CD4-positive, alpha-beta memory T cell (primary cell): Measurements from ENCODE around the gene ICAM4. TPM values are rescaled to one million over a fixed set of nuclear protein-coding genes. Genes with fewer than 3 reads are reported as not detected.

Source experiments
- CTCF ChIA-PET: fragments of 350-600 bp; sonication (Branson Sonifier 250); formaldehyde crosslinking; loops from one replicate; lab custom pipeline; 2021; ENCODE audit warnings: inconsistent platforms; ENCODE audit not compliant: partially characterized antibody; lab: Charles Lee
- POLR2A ChIA-PET: fragments of 350-600 bp; sonication (Branson Sonifier 250); formaldehyde crosslinking; loops from one replicate; lab custom pipeline; 2021; ENCODE audit not compliant: partially characterized antibody; lab: Charles Lee
- DNase-seq, 5 donors: peaks; one replicate each; pipeline versions ENCODE4 v3.0.0 to v3.0.0-alpha.2; 2020 to 2022; ENCODE audit warnings: mixed read lengths in 1 of 5
- H3K27ac ChIP-seq: one replicate; pipeline ENCODE4 v1.7.0; 2013; ENCODE audit warnings: low read depth, low read length
- H3K27me3 ChIP-seq: 2 replicates; pipeline ENCODE4 v1.7.0; 2013; ENCODE audit warnings: mild to moderate bottlenecking, low read length, moderate library complexity; ENCODE audit not compliant: insufficient read depth
- H3K36me3 ChIP-seq: 2 replicates; pipeline ENCODE4 v1.7.0; 2013; ENCODE audit warnings: mild to moderate bottlenecking, low read length, moderate library complexity; ENCODE audit not compliant: insufficient read depth
- H3K4me1 ChIP-seq: 2 replicates; pipeline ENCODE4 v1.7.0; 2013; ENCODE audit warnings: mild to moderate bottlenecking, low read length, moderate library complexity; ENCODE audit not compliant: insufficient read depth
- H3K4me3 ChIP-seq, 2 donors: one replicate each; pipeline ENCODE4 v1.7.0; 2013; ENCODE audit warnings: low read length in 2 of 2, mild to moderate bottlenecking in 1 of 2
- H3K9me3 ChIP-seq, 2 donors: one replicate each; pipeline ENCODE4 v1.7.0; 2013; ENCODE audit warnings: low read length in 2 of 2, control low read depth in 1 of 2; ENCODE audit not compliant: control insufficient read depth in 1 of 2
- H3K27ac Mint-ChIP-seq, 7 donors: one replicate each; pipeline ENCODE4 v1.8.0; 2020 to 2021; ENCODE audit warnings: mixed read lengths in 7 of 7, mild to moderate bottlenecking in 6 of 7, inconsistent platforms in 3 of 7, moderate library complexity in 3 of 7
- H3K27me3 Mint-ChIP-seq, 2 donors: one replicate each; pipeline ENCODE4 v1.8.0; 2020 to 2021; ENCODE audit warnings: mixed read lengths in 2 of 2
- H3K36me3 Mint-ChIP-seq, 2 donors: one replicate each; pipeline ENCODE4 v1.8.0; 2020 to 2021; ENCODE audit warnings: mixed read lengths in 2 of 2, inconsistent platforms in 1 of 2, mild to moderate bottlenecking in 1 of 2
- H3K4me1 Mint-ChIP-seq, 4 donors: one replicate each; pipeline ENCODE4 v1.8.0; 2020 to 2021; ENCODE audit warnings: mixed read lengths in 4 of 4, mild to moderate bottlenecking in 1 of 4
- H3K4me3 Mint-ChIP-seq, 8 donors: one replicate each; pipeline ENCODE4 v1.8.0; 2020 to 2021; ENCODE audit warnings: mixed read lengths in 8 of 8, mild to moderate bottlenecking in 7 of 8, moderate library complexity in 6 of 8, inconsistent platforms in 3 of 8
- H3K9me3 Mint-ChIP-seq, 8 donors: one replicate each; pipeline ENCODE4 v1.8.0; 2020 to 2021; ENCODE audit warnings: mixed read lengths in 8 of 8, mild to moderate bottlenecking in 5 of 8, inconsistent platforms in 3 of 8, moderate library complexity in 1 of 8
- intact Hi-C: fragments of 100-400 bp; cut with micrococcal nuclease; formaldehyde crosslinking; loops from one replicate; pipeline ENCODE4 v1.15.1; 2023
- polyA plus RNA-seq, 2 donors: library from polyadenylated mRNA; unstranded; fragments of 300-500 nt; fragmentation: Illumina TruSeq; gene quantifications; one replicate each; pipeline ENCODE4 v1.2.3, GENCODE V29; 2021
- total RNA-seq, 2 experiments: library from RNA; stranded (reverse); gene quantifications; one replicate each; pipeline ENCODE4 v1.2.3, GENCODE V29; 2021

Gene ICAM4
- total and polyA plus RNA-seq, 4 experiments from 2014 or later, result 0.70 to 1.5 (median 1.3) TPM; not detected in 1

DNA sequence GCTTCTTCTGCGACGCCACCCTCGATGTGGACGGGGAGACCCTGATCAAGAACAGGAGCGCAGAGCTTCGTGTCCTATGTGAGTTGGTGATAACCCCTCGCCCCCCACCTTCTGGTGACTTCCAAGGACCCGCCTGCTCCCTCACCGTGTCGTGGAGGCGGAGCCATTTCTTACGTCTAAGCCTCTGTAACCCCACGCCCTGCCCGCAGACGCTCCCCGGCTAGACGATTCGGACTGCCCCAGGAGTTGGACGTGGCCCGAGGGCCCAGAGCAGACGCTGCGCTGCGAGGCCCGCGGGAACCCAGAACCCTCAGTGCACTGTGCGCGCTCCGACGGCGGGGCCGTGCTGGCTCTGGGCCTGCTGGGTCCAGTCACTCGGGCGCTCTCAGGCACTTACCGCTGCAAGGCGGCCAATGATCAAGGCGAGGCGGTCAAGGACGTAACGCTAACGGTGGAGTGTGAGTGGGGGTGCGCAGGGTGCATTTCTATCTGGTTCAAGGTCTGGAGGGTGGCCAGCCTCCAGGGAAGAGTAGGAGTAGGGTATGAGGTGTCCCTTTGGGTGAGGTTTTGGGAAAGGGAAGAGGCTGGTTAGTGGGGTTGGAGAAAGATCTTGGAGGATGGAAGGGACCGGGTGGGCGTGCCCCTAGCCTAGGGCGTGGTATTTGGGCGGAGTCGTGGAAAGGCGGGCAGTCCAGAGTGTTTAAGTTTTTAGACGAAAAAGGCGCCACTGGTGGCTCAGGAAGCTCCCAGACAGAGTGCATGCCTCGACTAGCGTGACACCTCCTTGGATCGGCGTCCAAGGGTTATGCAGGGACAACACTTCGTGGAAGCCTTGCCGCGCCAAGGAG is 6.3 kb downstream of the ICAM4 start:
- Mint-ChIP-seq H3K4me1 (peaks cover 34 to 66% (median 51%) of the 10 kb centered on the region in 4 donors), H3K36me3 (no peaks in the 10 kb centered on the region), H3K27ac (peak overlapping the region in 6 of 7 donors; percentile 10 to 94 (median 69)), H3K9me3 (peaks cover 0 to 11% (median 0%) of the 10 kb centered on the region in 8 donors), H3K4me3 (peak overlapping the region; percentile 39 to 89 (median 71)), H3K27me3 (peaks cover 41 to 46% of the 10 kb centered on the region in 2 donors)
- intact Hi-C loops, result no loop called here
- Histone ChIP-seq H3K4me3 (peak overlapping the region in 1 of 2 donors; percentile 58), H3K36me3 (no peaks in the 10 kb centered on the region), H3K27me3 (peaks cover 60% of the 10 kb centered on the region), H3K4me1 (peaks cover 75% of the 10 kb centered on the region), H3K27ac (no peak overlapping the region), H3K9me3 (no peaks in the 10 kb centered on the region)
- CTCF ChIA-PET, result interaction anchor here (1.5 kb wide), 1 partner anchor 98 kb away, joined by 6 read pairs; no protein-coding TSS in a partner anchor
- POLR2A ChIA-PET, result interaction anchor here (1.0 to 9.3 kb wide), 3 partner anchors 19 to 88 kb away, joined by 3 to 111 read pairs (median 27); partner anchors contain the start of genes ICAM1 and TYK2
- peak in 1 of 5 donors; percentile 27 for DNase-seq

DNA sequence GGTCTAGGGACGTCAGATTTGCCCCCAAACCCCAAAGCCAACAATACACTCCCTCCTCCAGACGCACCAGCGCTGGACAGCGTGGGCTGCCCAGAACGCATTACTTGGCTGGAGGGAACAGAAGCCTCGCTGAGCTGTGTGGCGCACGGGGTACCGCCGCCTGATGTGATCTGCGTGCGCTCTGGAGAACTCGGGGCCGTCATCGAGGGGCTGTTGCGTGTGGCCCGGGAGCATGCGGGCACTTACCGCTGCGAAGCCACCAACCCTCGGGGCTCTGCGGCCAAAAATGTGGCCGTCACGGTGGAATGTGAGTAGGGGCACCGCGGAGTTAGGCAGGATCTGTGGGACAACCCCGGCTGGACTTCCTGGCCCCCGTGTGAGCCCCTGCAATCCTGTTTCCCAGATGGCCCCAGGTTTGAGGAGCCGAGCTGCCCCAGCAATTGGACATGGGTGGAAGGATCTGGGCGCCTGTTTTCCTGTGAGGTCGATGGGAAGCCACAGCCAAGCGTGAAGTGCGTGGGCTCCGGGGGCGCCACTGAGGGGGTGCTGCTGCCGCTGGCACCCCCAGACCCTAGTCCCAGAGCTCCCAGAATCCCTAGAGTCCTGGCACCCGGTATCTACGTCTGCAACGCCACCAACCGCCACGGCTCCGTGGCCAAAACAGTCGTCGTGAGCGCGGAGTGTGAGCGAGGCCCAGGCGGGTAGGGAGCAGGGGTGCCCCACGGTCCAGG is 7.0 kb downstream of the ICAM4 start:
- Histone ChIP-seq H3K4me3 (no peak overlapping the region), H3K27ac (no peak overlapping the region), H3K4me1 (peaks cover 68% of the 10 kb centered on the region), H3K9me3 (no peaks in the 10 kb centered on the region), H3K36me3 (no peaks in the 10 kb centered on the region), H3K27me3 (peaks cover 55% of the 10 kb centered on the region)
- Mint-ChIP-seq H3K4me1 (peaks cover 29 to 61% (median 46%) of the 10 kb centered on the region in 4 donors), H3K9me3 (peaks cover 0 to 11% (median 0%) of the 10 kb centered on the region in 8 donors), H3K27ac (peak overlapping the region in 3 of 7 donors; percentile 68 to 94 (median 89)), H3K27me3 (peaks cover 36 to 42% of the 10 kb centered on the region in 2 donors), H3K36me3 (no peaks in the 10 kb centered on the region), H3K4me3 (peak overlapping the region in 5 of 8 donors; percentile 26 to 89 (median 52))
- intact Hi-C loops, result no loop called here
- CTCF ChIA-PET, result no interaction called here
- POLR2A ChIA-PET, result interaction anchor here (1.0 to 9.3 kb wide), 2 partner anchors 20 to 23 kb away, joined by 3 to 111 read pairs; partner anchors contain the start of gene ICAM1
- no peak for DNase-seq

DNA sequence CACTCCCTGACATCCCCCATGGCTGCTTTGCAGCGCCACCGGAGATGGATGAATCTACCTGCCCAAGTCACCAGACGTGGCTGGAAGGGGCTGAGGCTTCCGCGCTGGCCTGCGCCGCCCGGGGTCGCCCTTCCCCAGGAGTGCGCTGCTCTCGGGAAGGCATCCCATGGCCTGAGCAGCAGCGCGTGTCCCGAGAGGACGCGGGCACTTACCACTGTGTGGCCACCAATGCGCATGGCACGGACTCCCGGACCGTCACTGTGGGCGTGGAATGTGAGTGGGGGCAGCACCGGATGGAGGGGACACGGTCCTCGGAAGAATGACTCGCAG is 7.6 kb downstream of the ICAM4 start:
- no peaks in the 10 kb centered on the region for H3K9me3 ChIP-seq
- no peak overlapping the region for H3K4me3 ChIP-seq
- H3K36me3 ChIP-seq, result no peaks in the 10 kb centered on the region
- H3K27me3 ChIP-seq, result peaks cover 51% of the 10 kb centered on the region
- POLR2A ChIA-PET, result interaction anchor here (9.3 kb wide), 1 partner anchor 24 kb away, joined by 111 read pairs; the partner anchor contains the start of gene ICAM1
- Mint-ChIP-seq H3K4me1 (peaks cover 28 to 56% (median 43%) of the 10 kb centered on the region in 4 donors), H3K36me3 (no peaks in the 10 kb centered on the region), H3K4me3 (peak overlapping the region in 6 of 8 donors; percentile 10 to 84 (median 44)), H3K9me3 (peaks cover 0 to 11% (median 0%) of the 10 kb centered on the region in 8 donors), H3K27me3 (peaks cover 32 to 37% of the 10 kb centered on the region in 2 donors), H3K27ac (peak overlapping the region in 1 of 7 donors; percentile 68)
- CTCF ChIA-PET, result no interaction called here
- H3K4me1 ChIP-seq, result peaks cover 63% of the 10 kb centered on the region
- no peak for DNase-seq
- H3K27ac ChIP-seq, result no peak overlapping the region
- intact Hi-C loops, result no loop called here

DNA sequence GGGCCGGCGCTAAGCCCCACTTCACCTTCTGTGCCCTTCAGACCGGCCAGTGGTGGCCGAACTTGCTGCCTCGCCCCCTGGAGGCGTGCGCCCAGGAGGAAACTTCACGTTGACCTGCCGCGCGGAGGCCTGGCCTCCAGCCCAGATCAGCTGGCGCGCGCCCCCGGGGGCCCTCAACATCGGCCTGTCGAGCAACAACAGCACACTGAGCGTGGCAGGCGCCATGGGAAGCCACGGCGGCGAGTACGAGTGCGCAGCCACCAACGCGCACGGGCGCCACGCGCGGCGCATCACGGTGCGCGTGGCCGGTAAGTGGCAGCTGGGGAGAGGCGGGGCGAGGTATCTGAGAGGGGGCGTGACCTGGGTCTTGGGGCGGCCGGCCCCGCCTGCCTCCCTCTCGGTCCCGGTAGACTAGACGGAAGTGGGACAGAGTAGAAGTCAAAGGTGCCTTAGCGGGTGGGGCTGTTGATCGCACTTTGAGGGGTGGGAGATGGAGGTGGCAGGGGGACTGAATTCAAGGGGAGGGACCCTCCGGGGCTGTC is 8.6 kb downstream of the ICAM4 start:
- no peak overlapping the region for H3K27ac ChIP-seq
- peak; percentile 71 to 73 (median 73) for DNase-seq
- H3K27me3 Mint-ChIP-seq, result peaks cover 31 to 32% of the 10 kb centered on the region in 2 donors
- peaks cover 44% of the 10 kb centered on the region for H3K27me3 ChIP-seq
- peak overlapping the region in 1 of 2 donors; percentile 55 for H3K4me3 ChIP-seq
- H3K36me3 Mint-ChIP-seq, result no peaks in the 10 kb centered on the region
- peaks cover 52% of the 10 kb centered on the region for H3K4me1 ChIP-seq
- peaks cover 24 to 49% (median 37%) of the 10 kb centered on the region in 4 donors for H3K4me1 Mint-ChIP-seq
- ChIA-PET CTCF (interaction anchor here (0.8 to 1.6 kb wide), 2 partner anchors 25 to 93 kb away, joined by 3 to 6 read pairs; partner anchors contain the start of gene ICAM1), POLR2A (interaction anchor here (0.6 to 2.2 kb wide), 5 partner anchors 9 to 85 kb away, joined by 3 to 10 read pairs (median 6); partner anchors contain the start of genes ICAM1, ICAM4, RAVER1 and TYK2)
- no peaks in the 10 kb centered on the region for H3K9me3 ChIP-seq
- no peaks in the 10 kb centered on the region for H3K36me3 ChIP-seq
- peaks cover 0 to 11% (median 0%) of the 10 kb centered on the region in 8 donors for H3K9me3 Mint-ChIP-seq
- peak overlapping the region in 6 of 7 donors; percentile 60 to 81 (median 80) for H3K27ac Mint-ChIP-seq
- H3K4me3 Mint-ChIP-seq, result peak overlapping the region; percentile 84 to 89 (median 86)
- intact Hi-C loops, result loop anchor here (1.0 kb wide), 1 partner anchor 26 kb away; no protein-coding TSS in a partner anchor

DNA sequence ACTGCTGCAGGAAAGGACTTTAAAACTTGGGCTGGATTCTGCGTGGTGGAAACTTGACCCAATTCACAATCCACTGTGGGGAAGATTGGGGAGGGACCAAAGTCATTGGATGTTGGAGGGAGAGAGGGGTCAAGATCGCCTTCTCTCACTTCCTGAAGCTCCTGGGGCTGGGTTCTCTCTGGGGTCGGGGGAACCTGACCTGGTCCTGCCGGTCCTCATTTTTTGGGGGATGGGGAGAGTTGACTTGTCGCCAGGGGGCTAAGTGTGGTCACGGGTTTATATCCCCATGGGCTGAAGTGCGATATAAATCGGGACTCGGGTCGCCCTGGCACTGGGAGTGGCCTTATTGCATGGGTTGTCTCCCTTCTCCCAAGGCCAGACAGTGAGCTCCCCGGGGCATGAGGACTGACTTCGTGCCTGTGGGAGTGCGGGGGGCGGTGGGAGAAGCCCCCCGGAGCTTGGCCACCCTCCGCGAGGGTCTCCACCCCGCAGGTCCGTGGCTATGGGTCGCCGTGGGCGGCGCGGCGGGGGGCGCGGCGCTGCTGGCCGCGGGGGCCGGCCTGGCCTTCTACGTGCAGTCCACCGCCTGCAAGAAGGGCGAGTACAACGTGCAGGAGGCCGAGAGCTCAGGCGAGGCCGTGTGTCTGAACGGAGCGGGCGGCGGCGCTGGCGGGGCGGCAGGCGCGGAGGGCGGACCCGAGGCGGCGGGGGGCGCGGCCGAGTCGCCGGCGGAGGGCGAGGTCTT is 9.3 kb downstream of the ICAM4 start:
- peaks cover 38% of the 10 kb centered on the region for H3K27me3 ChIP-seq

More for the DNA sequence above, 9.3 kb downstream of the ICAM4 start:
- Histone ChIP-seq H3K36me3 (no peaks in the 10 kb centered on the region), H3K4me1 (peaks cover 46% of the 10 kb centered on the region), H3K27ac (no peak overlapping the region), H3K4me3 (peak overlapping the region in 1 of 2 donors; percentile 55), H3K9me3 (no peaks in the 10 kb centered on the region)
- Mint-ChIP-seq H3K9me3 (peaks cover 0 to 11% (median 0%) of the 10 kb centered on the region in 8 donors), H3K27ac (peak overlapping the region in 6 of 7 donors; percentile 60 to 81 (median 80)), H3K4me1 (peaks cover 19 to 43% (median 32%) of the 10 kb centered on the region in 4 donors), H3K4me3 (peak overlapping the region; percentile 84 to 89 (median 86)), H3K36me3 (no peaks in the 10 kb centered on the region), H3K27me3 (peaks cover 26 to 28% of the 10 kb centered on the region in 2 donors)
- ChIA-PET CTCF (interaction anchor here (0.8 to 1.6 kb wide), 3 partner anchors 11 to 93 kb away, joined by 3 to 6 read pairs (median 3); partner anchors contain the start of gene ICAM1), POLR2A (interaction anchor here (0.6 to 2.2 kb wide), 5 partner anchors 9 to 84 kb away, joined by 3 to 10 read pairs (median 6); partner anchors contain the start of genes ICAM1, ICAM4, RAVER1 and TYK2)
- intact Hi-C loops, result loop anchor here (1.0 kb wide), 1 partner anchor 27 kb away; no protein-coding TSS in a partner anchor
- DNase-seq, result no peak
